ENCODE measurements around the gene LRP1B. TPM values are rescaled to one million over a fixed set of nuclear protein-coding genes. Genes with fewer than 3 reads are reported as not detected.

The LRP1B gene
- total RNA-seq, 1 donor from 2014 or later, result 1.7 TPM

DNA sequence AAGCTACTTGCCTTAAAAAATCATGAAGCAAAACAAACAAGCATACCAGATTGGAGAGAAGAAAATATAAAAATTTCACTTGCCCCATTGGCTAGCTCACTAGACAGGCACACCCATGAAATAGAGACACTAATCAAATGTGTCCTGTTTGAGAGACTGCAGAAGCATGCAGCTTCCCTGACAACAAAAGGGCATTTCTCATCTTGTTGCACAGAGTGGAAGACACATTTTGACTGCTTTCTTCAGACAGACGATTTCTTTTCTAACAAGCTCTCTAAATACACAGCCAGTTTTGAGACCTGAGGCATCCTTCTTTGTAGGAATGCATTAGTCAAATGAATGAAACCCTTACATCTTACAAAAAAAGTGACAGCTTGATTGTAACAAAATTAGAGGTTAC is 1792.0 kb downstream of the LRP1B start:
- H3K36me3 Mint-ChIP-seq, result no peaks in the 10 kb centered on the region
- peaks cover 9% of the 10 kb centered on the region for H3K4me1 Mint-ChIP-seq
- DNase-seq (ENCODE audit: low spot score in 2 of 2, unreplicated experiment in 2 of 2), result no peak
- no peak overlapping the region for H3K27ac Mint-ChIP-seq
- peaks cover 4% of the 10 kb centered on the region for H3K9me3 Mint-ChIP-seq
- H3K27me3 Mint-ChIP-seq (ENCODE audit: low read depth), result peaks cover 2% of the 10 kb centered on the region
- no peak overlapping the region for H3K4me3 Mint-ChIP-seq
- TF ChIP-seq, protein P1, sequence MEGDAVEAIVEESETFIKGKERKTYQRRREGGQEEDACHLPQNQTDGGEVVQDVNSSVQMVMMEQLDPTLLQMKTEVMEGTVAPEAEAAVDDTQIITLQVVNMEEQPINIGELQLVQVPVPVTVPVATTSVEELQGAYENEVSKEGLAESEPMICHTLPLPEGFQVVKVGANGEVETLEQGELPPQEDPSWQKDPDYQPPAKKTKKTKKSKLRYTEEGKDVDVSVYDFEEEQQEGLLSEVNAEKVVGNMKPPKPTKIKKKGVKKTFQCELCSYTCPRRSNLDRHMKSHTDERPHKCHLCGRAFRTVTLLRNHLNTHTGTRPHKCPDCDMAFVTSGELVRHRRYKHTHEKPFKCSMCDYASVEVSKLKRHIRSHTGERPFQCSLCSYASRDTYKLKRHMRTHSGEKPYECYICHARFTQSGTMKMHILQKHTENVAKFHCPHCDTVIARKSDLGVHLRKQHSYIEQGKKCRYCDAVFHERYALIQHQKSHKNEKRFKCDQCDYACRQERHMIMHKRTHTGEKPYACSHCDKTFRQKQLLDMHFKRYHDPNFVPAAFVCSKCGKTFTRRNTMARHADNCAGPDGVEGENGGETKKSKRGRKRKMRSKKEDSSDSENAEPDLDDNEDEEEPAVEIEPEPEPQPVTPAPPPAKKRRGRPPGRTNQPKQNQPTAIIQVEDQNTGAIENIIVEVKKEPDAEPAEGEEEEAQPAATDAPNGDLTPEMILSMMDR (IDR thresholded peaks at IDR 0.05; ENCODE audit: unreplicated experiment), result no peak

DNA sequence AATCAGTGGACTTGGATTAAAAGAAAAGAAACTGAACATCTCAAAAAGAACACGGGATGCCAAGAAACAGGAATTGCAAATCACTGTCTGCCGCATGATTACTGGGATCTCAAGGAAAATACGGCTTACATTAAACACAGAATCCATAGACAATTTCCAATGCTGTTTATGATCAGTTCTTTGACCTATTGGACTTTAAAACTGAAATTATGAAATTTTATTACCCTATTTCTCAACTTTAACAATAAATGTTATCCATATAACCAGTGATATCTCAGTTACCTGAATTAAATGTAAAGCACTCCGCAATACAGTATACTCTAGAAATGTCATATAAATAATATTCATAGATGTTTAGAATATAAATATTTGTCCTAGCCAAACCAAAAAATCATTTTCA is 1793.8 kb downstream of the LRP1B start:
- Mint-ChIP-seq H3K4me3 (no peak overlapping the region), H3K9me3 (no peaks in the 10 kb centered on the region), H3K27ac (no peak overlapping the region), H3K36me3 (no peaks in the 10 kb centered on the region), H3K4me1 (peaks cover 12% of the 10 kb centered on the region), H3K27me3 (ENCODE audit: low read depth) (no peaks in the 10 kb centered on the region)
- no peak for DNase-seq (ENCODE audit: low spot score in 2 of 2, unreplicated experiment in 2 of 2)
- TF ChIP-seq, protein P1 (IDR thresholded peaks at IDR 0.05; ENCODE audit: unreplicated experiment), result no peak

DNA sequence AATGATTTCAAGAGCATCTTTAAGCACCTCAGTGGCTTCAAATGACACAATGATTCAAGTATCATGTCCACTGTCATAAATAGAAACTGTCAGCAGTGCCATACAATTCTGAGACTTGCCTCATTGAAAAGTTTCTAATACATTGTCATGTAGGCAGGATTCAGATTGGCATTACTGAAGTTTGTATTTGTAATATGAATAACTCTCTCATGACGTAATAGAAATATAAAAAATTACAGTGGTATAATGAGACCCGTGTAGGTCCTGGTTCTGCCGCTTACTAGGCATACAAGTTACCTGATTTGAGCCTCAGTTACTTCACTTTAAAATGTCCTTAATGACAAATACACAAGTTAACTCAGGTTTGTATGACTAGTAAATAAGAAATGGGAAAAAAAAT is 1814.5 kb downstream of the LRP1B start:
- H3K27ac Mint-ChIP-seq, result no peak overlapping the region
- H3K9me3 Mint-ChIP-seq, result no peaks in the 10 kb centered on the region
- H3K27me3 Mint-ChIP-seq (ENCODE audit: low read depth), result no peaks in the 10 kb centered on the region
- no peaks in the 10 kb centered on the region for H3K36me3 Mint-ChIP-seq
- no peak for DNase-seq (ENCODE audit: low spot score in 2 of 2, unreplicated experiment in 2 of 2)
- peaks cover 7% of the 10 kb centered on the region for H3K4me1 Mint-ChIP-seq
- TF ChIP-seq, protein P1 (IDR thresholded peaks at IDR 0.05; ENCODE audit: unreplicated experiment), result no peak
- no peak overlapping the region for H3K4me3 Mint-ChIP-seq

DNA sequence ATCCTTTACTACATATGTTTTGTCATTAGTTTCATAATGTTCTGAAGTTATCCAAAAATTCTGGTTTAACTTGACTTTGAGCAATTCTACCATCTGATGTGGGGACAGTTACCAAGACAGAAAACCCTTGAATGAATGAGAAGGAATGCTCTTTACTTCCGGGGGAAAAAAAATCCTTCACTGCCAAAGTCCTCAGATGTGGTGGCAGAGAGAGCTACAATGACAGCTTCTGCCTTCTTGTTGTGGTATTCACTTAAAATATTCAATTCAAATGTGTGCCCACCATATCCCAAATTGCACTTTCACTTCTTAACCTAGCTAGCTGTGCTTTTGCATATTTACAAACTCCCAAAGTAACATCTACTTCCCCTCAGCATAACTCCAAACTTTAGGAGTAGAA is 1818.9 kb downstream of the LRP1B start:
- H3K4me1 Mint-ChIP-seq, result peaks cover 6% of the 10 kb centered on the region
- no peak for DNase-seq (ENCODE audit: low spot score in 2 of 2, unreplicated experiment in 2 of 2)
- no peak overlapping the region for H3K27ac Mint-ChIP-seq
- H3K36me3 Mint-ChIP-seq, result no peaks in the 10 kb centered on the region
- H3K4me3 Mint-ChIP-seq, result no peak overlapping the region
- no peaks in the 10 kb centered on the region for H3K9me3 Mint-ChIP-seq
- H3K27me3 Mint-ChIP-seq (ENCODE audit: low read depth), result no peaks in the 10 kb centered on the region
- TF ChIP-seq, protein P1 (IDR thresholded peaks at IDR 0.05; ENCODE audit: unreplicated experiment), result no peak

DNA sequence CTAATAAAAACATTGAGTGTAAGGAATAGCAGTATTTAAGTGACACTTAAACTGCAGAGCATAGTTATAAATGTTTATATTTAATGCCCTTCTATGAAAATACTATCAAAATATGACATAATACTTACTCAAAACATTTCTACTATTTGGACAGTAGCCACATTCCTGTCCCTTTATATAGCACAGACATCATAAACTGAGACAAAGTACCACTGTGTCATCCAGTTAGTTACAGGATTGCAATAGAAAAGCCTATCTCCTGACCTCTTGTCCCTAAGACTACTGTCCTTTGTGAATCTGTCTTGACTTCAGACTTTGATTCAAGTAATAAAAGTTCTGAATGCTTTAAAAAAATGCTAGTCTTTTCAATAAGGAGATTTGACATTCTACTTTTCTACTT is 1822.1 kb downstream of the LRP1B start:
- Mint-ChIP-seq H3K36me3 (peaks cover 6% of the 10 kb centered on the region), H3K27ac (no peak overlapping the region), H3K4me3 (no peak overlapping the region), H3K27me3 (ENCODE audit: low read depth) (no peaks in the 10 kb centered on the region), H3K4me1 (peaks cover 5% of the 10 kb centered on the region), H3K9me3 (peaks cover 16% of the 10 kb centered on the region)
- no peak for DNase-seq (ENCODE audit: low spot score in 2 of 2, unreplicated experiment in 2 of 2)
- TF ChIP-seq, protein P1 (IDR thresholded peaks at IDR 0.05; ENCODE audit: unreplicated experiment), result no peak

DNA sequence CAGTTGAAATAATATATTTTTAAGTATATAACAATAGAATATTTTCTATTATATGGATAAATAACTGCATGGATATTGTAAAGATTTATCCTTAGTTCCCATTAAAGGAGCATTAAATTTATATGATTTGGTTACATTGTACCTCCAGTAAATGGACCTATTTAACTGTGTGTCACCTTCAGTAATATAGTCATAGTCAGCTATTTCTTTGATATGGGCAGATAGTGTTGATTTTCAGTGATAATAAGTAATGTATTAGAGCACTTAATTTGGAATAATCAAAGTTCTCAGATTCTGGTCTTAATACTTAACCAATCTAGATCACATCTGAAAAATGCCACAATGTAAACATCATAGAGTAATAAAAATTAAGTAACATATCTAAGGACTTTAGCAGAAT is 1823.3 kb downstream of the LRP1B start:
- H3K27ac Mint-ChIP-seq, result no peak overlapping the region
- no peak for DNase-seq (ENCODE audit: low spot score in 2 of 2, unreplicated experiment in 2 of 2)
- TF ChIP-seq, protein P1 (IDR thresholded peaks at IDR 0.05; ENCODE audit: unreplicated experiment), result no peak
- peaks cover 16% of the 10 kb centered on the region for H3K9me3 Mint-ChIP-seq
- H3K27me3 Mint-ChIP-seq (ENCODE audit: low read depth), result no peaks in the 10 kb centered on the region
- peaks cover 6% of the 10 kb centered on the region for H3K36me3 Mint-ChIP-seq
- H3K4me3 Mint-ChIP-seq, result no peak overlapping the region
- H3K4me1 Mint-ChIP-seq, result peaks cover 5% of the 10 kb centered on the region
